SK-N-SH treated with all-trans-retinoic acid at 6 μM for 48 hours (cell line): ENCODE data around the gene EDARADD.

Source experiments
- ATAC-seq: fragments of 200-7000 bp; cut with Tn5 transposase; 3 replicates; pipeline ENCODE4 v1.9.1; 2020; ENCODE audit warnings: mild to moderate bottlenecking, moderate library complexity
- ARNTL ChIP-seq: fragments of 450-650 bp; formaldehyde crosslinking; IDR thresholded peaks from 2 replicates; pipeline ENCODE4 v1.5.0; 2020; ENCODE audit warnings: low read depth, mild to moderate bottlenecking, moderate library complexity, borderline replicate concordance
- BACH2 ChIP-seq: fragments of 250-450 bp; sonication (Bioruptor Pico); IDR thresholded peaks from 2 replicates; pipeline ENCODE4 v1.9.0; 2021; ENCODE audit warnings: mild to moderate bottlenecking, borderline replicate concordance
- CSDC2 ChIP-seq: fragments of 250-450 bp; sonication (Bioruptor Pico); IDR thresholded peaks from 2 replicates; pipeline ENCODE4 v1.5.0; 2020; ENCODE audit warnings: mild to moderate bottlenecking, moderate library complexity
- ESRRG ChIP-seq: fragments of 250-450 bp; sonication (Bioruptor Pico); IDR thresholded peaks from 2 replicates; pipeline ENCODE4 v1.6.1; 2021; ENCODE audit warnings: mild to moderate bottlenecking
- GLIS3 ChIP-seq: fragments of 250-450 bp; sonication (Bioruptor Pico); IDR thresholded peaks from 2 replicates; pipeline ENCODE4 v1.5.0; 2020; ENCODE audit warnings: mild to moderate bottlenecking, moderate library complexity
- ISL1 ChIP-seq: fragments of 250-450 bp; sonication (Bioruptor Pico); IDR thresholded peaks from 2 replicates; pipeline ENCODE4 v2.1.2; 2022; ENCODE audit warnings: mild to moderate bottlenecking, moderate library complexity
- OSR1 ChIP-seq: fragments of 250-450 bp; sonication (Bioruptor Pico); IDR thresholded peaks from 2 replicates; pipeline ENCODE4 v1.8.0; 2022; ENCODE audit warnings: moderate library complexity, mild to moderate bottlenecking, inconsistent platforms
- POU6F1 ChIP-seq: fragments of 250-450 bp; sonication (Bioruptor Pico); IDR thresholded peaks from 2 replicates; pipeline ENCODE4 v1.8.0; 2021; ENCODE audit warnings: low read depth, mild to moderate bottlenecking, moderate library complexity, borderline replicate concordance
- PPARA ChIP-seq: fragments of 250-450 bp; sonication (Bioruptor Pico); IDR thresholded peaks from 2 replicates; pipeline ENCODE4 v1.5.0; 2020; ENCODE audit warnings: mild to moderate bottlenecking, borderline replicate concordance
- RARB ChIP-seq: fragments of 250-450 bp; sonication (Bioruptor Pico); IDR thresholded peaks from 2 replicates; pipeline ENCODE4 v1.8.0; 2021; ENCODE audit warnings: mild to moderate bottlenecking, moderate library complexity
- SNAI2 ChIP-seq: fragments of 250-450 bp; sonication (Bioruptor Pico); IDR thresholded peaks from 2 replicates; pipeline ENCODE4 v1.5.0; 2020; ENCODE audit warnings: mild to moderate bottlenecking, moderate library complexity
- TCF4 ChIP-seq: fragments of 250-450 bp; sonication (Bioruptor Pico); IDR thresholded peaks from 2 replicates; pipeline ENCODE4 v1.8.0; 2021; ENCODE audit warnings: mild to moderate bottlenecking, moderate library complexity, borderline replicate concordance
- TOX ChIP-seq: fragments of 250-450 bp; sonication (Bioruptor Pico); IDR thresholded peaks from 2 replicates; pipeline ENCODE4 v1.8.0; 2021; ENCODE audit warnings: mild to moderate bottlenecking, moderate library complexity, borderline replicate concordance
- ZC3H10 ChIP-seq: fragments of 250-450 bp; sonication (Bioruptor Pico); IDR thresholded peaks from 2 replicates; pipeline ENCODE4 v1.5.1; 2021; ENCODE audit warnings: mild to moderate bottlenecking, moderate library complexity
- ZFP3 ChIP-seq: fragments of 250-450 bp; sonication (Bioruptor Pico); IDR thresholded peaks from 2 replicates; pipeline ENCODE4 v1.5.0; 2020; ENCODE audit warnings: mild to moderate bottlenecking, moderate library complexity
- ZFP30 ChIP-seq: fragments of 450-650 bp; formaldehyde crosslinking; IDR thresholded peaks from 2 replicates; pipeline ENCODE4 v1.5.0; 2022; ENCODE audit warnings: mild to moderate bottlenecking, moderate library complexity
- ZNF565 ChIP-seq: fragments of 450-650 bp; formaldehyde crosslinking; conservative IDR thresholded peaks from 2 replicates; pipeline ENCODE4 v1.5.0; 2020; ENCODE audit warnings: low read depth, mild to moderate bottlenecking, moderate library complexity
- ZNF70 ChIP-seq: fragments of 450-650 bp; formaldehyde crosslinking; IDR thresholded peaks from 2 replicates; pipeline ENCODE4 v1.5.0; 2020; ENCODE audit warnings: mild to moderate bottlenecking, moderate library complexity
- ZNF8 ChIP-seq: fragments of 450-650 bp; formaldehyde crosslinking; IDR thresholded peaks from 2 replicates; pipeline ENCODE4 v1.5.0; 2020; ENCODE audit warnings: mild to moderate bottlenecking, moderate library complexity
- TF ChIP-seq, protein P1 (sequence below): fragments of 250-450 bp; sonication (Bioruptor Pico); IDR thresholded peaks from 2 replicates; pipeline ENCODE4 v1.5.1; 2020; ENCODE audit warnings: low read depth, mild to moderate bottlenecking, moderate library complexity
- TF ChIP-seq, protein P2 (sequence below): fragments of 250-450 bp; sonication (Bioruptor Pico); IDR thresholded peaks from 2 replicates; pipeline ENCODE4 v1.5.0; 2020; ENCODE audit warnings: mild to moderate bottlenecking, moderate library complexity
- TF ChIP-seq, protein P3 (sequence below): fragments of 250-450 bp; sonication (Bioruptor Pico); IDR thresholded peaks from 2 replicates; pipeline ENCODE4 v1.5.1; 2021; ENCODE audit warnings: mild to moderate bottlenecking, moderate library complexity
- TF ChIP-seq, protein P4 (sequence below): fragments of 250-450 bp; sonication (Bioruptor Pico); IDR thresholded peaks from 2 replicates; pipeline ENCODE4 v1.8.0; 2020; ENCODE audit warnings: mild to moderate bottlenecking, moderate library complexity, borderline replicate concordance

The EDARADD gene

GRCh38 chr1:236419502-236419901 lies 25.4 kb downstream of the EDARADD start:
- TF ChIP-seq TOX (CRISPR knock-in tag) (no peak), TCF4 (CRISPR knock-in tag) (no peak), PPARA (CRISPR knock-in tag) (no peak)
- no peak for ATAC-seq

DNA sequence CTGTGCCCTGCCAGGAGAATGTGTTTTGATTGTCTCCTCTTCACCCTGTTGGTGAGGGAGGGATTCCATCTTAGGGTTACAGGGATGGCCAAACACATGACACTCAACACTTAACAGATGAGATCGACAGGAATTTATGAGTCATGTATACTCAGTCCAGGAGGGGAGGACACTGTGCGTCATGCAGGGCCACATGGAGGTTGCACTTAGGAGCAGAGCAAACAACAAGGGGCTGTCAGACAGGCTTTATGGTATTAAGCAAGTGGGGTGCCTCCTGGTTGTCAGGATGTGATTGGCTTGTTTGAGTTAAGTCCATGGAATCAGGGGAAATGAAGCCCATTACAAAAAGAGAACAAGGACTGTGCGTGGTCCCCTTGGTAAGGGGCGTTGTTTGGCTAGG lies 26.9 kb downstream of the EDARADD start:
- TF ChIP-seq PPARA (CRISPR knock-in tag) (no peak), RARB (CRISPR knock-in tag) (no peak), ZFP3 (CRISPR knock-in tag) (no peak), POU6F1 (CRISPR knock-in tag) (no peak), ZFP30 (no peak), OSR1 (CRISPR knock-in tag) (no peak), ZNF8 (CRISPR knock-in tag) (no peak), TCF4 (CRISPR knock-in tag) (no peak), BACH2 (CRISPR knock-in tag) (no peak), CSDC2 (CRISPR knock-in tag) (no peak), ZNF70 (CRISPR knock-in tag) (no peak), ISL1 (CRISPR knock-in tag) (no peak), SNAI2 (CRISPR knock-in tag) (no peak), GLIS3 (CRISPR knock-in tag) (no peak), ZNF565 (CRISPR knock-in tag) (no peak), TOX (CRISPR knock-in tag) (no peak)
- TF ChIP-seq, protein P1, sequence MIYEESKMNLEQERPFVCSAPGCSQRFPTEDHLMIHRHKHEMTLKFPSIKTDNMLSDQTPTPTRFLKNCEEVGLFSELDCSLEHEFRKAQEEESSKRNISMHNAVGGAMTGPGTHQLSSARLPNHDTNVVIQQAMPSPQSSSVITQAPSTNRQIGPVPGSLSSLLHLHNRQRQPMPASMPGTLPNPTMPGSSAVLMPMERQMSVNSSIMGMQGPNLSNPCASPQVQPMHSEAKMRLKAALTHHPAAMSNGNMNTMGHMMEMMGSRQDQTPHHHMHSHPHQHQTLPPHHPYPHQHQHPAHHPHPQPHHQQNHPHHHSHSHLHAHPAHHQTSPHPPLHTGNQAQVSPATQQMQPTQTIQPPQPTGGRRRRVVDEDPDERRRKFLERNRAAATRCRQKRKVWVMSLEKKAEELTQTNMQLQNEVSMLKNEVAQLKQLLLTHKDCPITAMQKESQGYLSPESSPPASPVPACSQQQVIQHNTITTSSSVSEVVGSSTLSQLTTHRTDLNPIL, result no peak
- TF ChIP-seq, protein P2, sequence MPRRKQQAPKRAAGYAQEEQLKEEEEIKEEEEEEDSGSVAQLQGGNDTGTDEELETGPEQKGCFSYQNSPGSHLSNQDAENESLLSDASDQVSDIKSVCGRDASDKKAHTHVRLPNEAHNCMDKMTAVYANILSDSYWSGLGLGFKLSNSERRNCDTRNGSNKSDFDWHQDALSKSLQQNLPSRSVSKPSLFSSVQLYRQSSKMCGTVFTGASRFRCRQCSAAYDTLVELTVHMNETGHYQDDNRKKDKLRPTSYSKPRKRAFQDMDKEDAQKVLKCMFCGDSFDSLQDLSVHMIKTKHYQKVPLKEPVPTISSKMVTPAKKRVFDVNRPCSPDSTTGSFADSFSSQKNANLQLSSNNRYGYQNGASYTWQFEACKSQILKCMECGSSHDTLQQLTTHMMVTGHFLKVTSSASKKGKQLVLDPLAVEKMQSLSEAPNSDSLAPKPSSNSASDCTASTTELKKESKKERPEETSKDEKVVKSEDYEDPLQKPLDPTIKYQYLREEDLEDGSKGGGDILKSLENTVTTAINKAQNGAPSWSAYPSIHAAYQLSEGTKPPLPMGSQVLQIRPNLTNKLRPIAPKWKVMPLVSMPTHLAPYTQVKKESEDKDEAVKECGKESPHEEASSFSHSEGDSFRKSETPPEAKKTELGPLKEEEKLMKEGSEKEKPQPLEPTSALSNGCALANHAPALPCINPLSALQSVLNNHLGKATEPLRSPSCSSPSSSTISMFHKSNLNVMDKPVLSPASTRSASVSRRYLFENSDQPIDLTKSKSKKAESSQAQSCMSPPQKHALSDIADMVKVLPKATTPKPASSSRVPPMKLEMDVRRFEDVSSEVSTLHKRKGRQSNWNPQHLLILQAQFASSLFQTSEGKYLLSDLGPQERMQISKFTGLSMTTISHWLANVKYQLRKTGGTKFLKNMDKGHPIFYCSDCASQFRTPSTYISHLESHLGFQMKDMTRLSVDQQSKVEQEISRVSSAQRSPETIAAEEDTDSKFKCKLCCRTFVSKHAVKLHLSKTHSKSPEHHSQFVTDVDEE (CRISPR knock-in tag), result no peak
- TF ChIP-seq, protein P3, sequence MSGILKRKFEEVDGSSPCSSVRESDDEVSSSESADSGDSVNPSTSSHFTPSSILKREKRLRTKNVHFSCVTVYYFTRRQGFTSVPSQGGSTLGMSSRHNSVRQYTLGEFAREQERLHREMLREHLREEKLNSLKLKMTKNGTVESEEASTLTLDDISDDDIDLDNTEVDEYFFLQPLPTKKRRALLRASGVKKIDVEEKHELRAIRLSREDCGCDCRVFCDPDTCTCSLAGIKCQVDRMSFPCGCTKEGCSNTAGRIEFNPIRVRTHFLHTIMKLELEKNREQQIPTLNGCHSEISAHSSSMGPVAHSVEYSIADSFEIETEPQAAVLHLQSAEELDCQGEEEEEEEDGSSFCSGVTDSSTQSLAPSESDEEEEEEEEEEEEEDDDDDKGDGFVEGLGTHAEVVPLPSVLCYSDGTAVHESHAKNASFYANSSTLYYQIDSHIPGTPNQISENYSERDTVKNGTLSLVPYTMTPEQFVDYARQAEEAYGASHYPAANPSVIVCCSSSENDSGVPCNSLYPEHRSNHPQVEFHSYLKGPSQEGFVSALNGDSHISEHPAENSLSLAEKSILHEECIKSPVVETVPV (CRISPR knock-in tag), result no peak
- TF ChIP-seq, protein P4, sequence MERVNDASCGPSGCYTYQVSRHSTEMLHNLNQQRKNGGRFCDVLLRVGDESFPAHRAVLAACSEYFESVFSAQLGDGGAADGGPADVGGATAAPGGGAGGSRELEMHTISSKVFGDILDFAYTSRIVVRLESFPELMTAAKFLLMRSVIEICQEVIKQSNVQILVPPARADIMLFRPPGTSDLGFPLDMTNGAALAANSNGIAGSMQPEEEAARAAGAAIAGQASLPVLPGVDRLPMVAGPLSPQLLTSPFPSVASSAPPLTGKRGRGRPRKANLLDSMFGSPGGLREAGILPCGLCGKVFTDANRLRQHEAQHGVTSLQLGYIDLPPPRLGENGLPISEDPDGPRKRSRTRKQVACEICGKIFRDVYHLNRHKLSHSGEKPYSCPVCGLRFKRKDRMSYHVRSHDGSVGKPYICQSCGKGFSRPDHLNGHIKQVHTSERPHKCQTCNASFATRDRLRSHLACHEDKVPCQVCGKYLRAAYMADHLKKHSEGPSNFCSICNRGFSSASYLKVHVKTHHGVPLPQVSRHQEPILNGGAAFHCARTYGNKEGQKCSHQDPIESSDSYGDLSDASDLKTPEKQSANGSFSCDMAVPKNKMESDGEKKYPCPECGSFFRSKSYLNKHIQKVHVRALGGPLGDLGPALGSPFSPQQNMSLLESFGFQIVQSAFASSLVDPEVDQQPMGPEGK (CRISPR knock-in tag), result no peak

GRCh38 chr1:236421850-236422516 lies 27.9 kb downstream of the EDARADD start:
- no peak for ATAC-seq
- TF ChIP-seq, protein P2 (CRISPR knock-in tag), result no peak
- TF ChIP-seq ZNF565 (CRISPR knock-in tag), result no peak
- TF ChIP-seq SNAI2 (CRISPR knock-in tag), result no peak
- no peak for TF ChIP-seq ARNTL
- TF ChIP-seq POU6F1 (CRISPR knock-in tag), result no peak
- TF ChIP-seq ISL1 (CRISPR knock-in tag), result no peak
- TF ChIP-seq CSDC2 (CRISPR knock-in tag), result no peak
- no peak for TF ChIP-seq ESRRG
- no peak for TF ChIP-seq ZC3H10 (CRISPR knock-in tag)
- no peak for TF ChIP-seq ZNF8 (CRISPR knock-in tag)
- TF ChIP-seq BACH2 (CRISPR knock-in tag), result no peak

More for the DNA sequence above, 26.9 kb downstream of the EDARADD start:
- no peak; the same call in 2 of the 3 replicates for ATAC-seq
